Astrocyte of the hippocampus (primary cell): Measurements from ENCODE around the gene PROKR2.

ENCODE experiments used
- DNase-seq: peaks from one replicate; pipeline ENCODE4 v3.0.0; 2011; ENCODE audit warnings: low read depth, low spot score

Gene PROKR2

DNA sequence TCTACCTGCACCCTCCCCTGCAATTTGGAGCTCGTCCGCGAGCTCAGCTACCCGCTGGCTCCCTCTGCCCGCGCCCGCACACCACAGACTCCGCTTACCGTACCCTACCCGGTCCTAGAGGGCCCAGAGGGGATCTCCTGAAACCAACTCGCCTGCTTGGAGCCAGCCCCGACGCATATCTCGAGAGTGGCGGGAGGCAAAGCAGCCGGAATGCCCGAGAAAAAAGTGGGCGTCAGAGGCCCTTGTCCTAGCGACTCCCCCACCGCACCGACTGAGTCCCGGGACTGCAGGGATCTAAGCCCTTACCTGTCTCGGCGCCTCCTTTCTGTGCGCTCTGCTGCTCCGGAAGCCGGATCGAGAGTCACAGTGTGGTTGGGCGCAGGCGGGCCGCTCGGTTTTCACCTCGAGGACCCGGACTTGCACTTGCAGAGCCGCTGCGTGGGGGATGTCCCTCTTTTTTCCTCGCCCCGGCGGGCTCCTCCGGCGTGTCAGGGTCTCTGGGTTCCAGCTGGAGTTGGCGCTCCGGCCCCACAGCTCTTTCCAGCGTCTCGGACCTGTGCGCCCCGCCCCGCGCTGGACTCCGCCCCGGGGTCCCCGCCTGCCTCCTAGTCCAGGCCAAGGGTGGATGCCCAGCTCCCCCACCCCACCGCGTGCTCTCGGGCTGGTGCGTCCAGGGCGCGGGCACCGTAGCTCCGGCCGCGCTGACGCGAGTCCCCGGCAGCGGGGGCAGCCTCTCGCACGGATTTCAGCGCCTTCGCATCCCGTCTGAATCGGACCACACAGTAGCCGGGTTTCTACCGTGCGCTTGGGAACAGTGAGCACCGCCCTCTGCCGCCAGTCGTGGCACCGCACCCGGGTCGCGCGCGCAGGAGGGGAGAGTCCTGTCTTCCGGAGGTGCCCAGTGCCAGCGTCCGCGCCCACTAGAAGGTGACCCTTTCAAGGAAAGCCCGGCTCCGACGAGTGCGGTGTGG, at the start of gene PROKR2:
TSS of gene PROKR2 (minus strand) at position 767 of the 971 bp plus-strand sequence. CDS start 2,585 bp downstream, outside the sequence.
- peak; percentile 25 for DNase-seq

DNA sequence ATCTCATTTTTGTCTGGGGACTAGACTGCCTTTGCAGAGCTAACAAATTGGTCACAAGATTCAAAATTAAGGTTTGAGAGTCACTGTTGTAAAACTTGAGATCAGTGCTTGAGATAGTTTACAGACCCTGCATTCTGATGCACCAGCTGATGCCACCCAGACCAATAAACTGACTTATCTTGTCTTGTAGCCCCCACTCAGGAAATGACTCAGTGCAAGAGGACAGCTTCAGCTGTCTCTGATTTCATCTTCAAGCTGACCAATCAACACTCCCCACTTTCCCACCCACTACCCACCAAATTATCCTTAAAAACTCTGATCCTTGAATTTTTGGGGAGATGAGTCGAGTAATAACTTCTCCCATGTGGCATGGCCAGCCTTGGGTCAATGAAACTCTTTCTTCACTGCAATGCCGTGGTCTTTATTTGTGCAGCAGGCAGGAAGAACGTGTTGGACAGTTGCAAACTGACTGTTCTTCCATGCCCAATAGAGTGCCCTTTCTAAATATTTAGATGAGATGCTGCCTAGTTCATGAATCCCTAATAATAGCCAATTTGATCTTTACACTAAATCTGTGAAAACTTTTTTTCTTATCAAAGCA, 48.3 kb upstream of the PROKR2 start:
- no peak for DNase-seq

DNA sequence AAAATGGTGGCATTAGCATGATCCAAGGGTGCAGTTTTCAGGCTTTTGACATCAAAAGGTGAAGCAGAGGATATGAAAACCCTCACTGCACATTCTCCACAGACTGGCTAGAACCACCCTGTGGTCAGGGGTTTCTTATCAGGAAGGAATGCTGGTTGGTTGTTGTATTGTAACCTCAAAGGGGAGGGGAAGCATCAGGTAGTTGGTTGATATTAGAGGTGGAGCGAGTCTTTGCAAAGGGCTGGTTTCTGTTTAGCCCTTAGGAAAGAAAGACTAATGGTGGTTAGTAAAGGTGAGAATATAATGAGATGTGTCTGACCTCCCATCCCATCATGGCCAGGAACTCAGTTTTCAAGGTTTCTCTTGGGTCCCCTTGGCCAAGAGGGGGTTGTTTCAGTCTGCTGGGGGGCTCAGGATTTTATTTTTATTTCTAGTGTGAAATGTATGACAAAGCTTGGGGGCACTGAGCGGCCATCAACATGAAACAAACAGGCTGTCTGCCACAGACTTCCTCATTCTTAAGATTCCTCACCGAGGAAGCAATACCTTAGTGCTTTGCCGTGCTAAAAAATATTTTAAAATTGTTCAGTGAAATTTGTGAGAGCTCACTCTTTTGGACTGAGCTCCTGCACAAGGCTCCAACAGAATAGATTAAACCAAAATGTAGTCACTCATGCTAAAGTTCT, 47.5 kb upstream of the PROKR2 start:
- no peak for DNase-seq

DNA sequence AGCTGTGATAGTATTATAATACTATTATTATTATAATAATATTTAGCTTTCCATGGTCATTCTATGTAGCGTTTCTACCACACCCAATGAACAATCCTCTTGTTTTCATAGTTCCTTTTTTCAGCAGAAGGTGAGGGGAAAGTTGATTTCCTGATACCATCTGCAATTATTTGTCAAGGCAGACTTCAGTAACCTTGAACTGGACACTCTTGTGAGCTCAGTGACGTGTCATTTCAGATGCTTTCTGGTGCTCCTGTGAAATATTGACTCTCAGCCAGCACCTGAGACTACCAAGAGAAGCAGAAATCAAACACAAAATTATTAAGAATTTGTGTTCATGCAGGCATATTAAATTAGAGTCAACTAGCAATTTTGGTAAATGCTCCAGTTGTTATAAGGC, 46.0 kb upstream of the PROKR2 start:
- DNase-seq, result no peak

DNA sequence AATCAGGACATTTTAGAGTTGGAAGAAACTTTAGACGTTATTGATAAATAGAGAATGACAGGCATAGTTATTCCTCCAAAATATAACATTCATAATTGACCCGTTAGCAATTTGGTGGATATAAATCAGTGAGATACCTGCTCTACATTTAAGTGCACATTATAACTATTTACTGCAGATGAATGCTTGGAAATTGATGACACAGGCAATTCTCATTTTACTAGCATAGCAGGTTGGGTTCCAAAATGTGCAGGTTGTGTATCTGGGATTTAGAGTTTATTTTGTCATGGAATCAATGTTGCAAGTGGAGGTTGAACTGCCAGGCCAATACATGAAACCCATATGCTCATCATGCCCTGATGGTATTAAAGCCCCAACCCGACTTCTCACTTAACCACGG, 44.4 kb upstream of the PROKR2 start:
- no peak for DNase-seq

DNA sequence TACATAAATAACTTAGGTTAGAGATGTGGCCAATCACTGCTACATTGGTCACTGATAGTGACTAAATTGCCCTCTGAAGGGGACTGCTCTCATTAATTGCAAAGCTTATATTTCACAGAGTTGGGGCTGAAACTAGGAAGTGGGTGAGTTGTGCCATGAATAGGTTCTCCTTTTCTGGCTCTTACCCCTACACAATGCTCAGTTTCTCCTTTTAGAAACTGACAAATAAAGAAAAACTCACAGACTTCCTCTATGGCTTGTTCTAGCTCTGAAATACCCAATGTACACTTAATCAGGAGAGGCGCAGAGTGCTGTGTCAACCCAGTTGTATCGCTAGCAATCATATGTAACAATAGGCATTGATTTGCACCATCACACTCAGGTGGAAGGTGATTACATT, 41.2 kb upstream of the PROKR2 start:
- DNase-seq, result no peak

DNA sequence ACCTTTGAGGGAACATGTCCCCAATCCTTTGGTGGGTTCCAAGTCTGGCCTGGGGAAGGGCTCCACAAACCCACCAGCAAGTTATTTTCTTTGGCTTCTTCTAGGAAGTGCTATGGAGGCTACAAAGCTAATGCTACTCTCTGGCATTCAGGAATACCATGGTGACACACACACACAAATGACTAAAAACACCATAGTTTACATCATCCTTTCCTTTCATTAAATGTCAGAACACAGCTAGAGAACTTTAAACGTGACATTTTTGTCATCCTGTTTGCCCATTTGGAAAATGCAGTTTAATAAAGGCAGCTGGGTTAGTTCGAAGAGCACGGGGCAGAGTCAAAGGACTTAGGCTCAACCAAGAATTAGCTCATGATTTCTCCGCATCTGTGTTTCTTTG, 40.2 kb upstream of the PROKR2 start:
- no peak for DNase-seq

DNA sequence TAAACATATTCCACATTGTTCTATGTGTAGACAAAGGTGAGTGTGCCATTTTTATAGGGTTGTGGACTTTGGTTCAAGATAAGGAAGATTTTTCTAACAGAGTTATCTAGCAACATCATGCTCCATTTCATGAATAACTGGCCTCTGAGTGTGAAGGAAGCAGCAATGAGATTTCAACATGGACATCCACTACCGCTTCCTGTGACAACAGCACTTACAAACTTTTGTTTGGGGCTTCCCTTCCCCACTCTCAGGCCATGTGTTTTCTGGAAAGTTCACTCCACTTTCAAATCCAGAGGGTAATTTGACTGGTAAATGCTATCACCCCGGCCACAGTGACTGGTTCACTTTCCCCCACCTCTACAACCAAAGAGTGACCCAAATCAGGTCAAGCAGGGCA, 38.1 kb upstream of the PROKR2 start:
- DNase-seq, result no peak

DNA sequence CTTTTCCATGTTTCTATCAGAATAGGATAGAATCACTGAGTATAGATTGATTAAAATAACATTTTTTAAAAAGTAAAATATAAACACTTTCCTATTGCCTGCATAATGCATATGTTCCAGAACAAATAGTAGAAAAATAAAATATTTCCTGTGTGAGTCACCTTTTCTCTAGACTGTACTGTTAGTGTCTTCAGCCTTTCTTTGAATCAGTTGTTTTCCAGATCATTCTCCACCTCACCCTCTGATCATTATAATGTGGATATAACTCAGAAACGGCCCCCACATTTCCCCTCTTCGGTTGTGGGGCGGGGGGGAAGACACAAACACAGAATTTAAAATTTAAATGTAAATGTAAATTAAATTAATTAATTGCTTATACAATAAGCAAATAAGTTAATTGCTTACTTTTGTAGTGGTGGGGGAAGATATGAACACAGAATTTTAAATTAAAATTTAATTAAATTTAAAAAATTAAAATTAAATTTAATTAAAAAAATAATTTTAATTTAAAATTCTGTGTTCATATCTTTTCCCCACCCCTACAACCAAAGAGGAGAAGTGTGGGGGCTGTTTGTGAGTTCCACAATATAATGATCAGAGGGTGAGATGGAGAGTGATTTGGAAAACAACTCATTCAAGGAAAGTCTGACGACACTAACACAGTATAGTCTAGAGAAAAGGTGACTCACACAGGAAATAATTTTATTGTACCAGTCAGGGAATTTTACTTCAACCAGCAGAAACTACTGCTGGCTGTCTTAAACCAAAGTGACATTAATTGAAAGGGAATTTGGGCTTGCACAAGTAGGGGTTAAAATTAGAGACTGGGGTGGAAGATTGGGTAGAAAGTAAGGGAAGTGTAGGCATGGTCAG, 37.1 kb upstream of the PROKR2 start:
- peak; percentile 41 for DNase-seq

DNA sequence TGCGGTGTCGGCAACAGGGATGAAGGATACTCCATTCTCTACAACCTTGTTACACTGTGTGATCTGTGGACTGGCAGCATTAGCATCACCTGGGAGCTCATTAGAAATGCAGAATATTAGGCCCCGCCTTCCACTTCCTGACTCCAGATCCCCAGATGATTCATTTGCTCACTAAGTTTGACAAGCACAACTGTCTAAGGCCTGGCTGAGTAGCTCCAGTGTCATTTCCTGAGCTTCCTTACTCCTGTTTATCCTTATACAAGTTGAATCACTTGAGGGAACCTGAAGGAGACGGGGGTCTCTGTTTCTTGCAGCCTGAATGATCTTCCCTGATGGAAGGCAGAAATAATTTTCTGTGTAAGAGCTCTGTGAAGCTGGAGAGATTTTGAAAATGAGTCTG, 32.7 kb upstream of the PROKR2 start:
- DNase-seq, result no peak

DNA sequence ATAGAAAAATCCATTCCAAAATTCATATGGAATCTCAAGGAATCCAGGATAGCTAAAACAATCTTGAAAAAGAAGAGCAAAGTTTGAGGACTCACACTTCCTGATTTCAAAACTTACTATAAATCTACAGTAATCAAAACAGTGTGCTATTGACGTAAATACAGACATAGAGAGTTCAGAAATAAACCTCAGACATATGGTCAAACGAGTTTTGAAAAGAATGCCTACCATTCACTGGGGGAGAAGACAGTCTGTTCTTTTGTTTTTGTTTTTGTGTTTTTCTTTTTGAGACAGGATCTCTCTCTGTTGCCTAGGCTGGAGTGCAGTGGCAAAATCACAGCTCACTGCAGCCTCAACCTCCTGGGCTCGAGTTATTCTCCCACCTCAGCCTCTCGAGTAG, 25.3 kb upstream of the PROKR2 start:
- no peak for DNase-seq

DNA sequence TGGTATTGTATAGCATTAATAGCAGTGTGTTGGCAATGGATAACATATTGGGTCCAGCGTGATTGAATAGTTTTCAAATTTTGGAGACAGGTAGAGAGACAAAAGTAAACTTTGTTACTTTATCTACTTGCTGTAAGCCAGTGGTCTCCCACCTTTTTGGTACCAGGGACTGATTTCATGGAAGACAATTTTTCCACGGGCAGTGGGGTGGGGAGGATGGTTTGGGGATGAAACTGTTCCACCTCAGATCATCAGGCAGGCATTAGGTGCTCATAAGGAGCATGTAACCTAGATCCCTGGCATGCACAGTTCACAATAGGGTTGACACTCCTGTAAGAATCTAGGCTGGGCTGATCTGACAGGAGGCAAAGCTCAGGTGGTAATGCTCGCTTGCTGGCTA, 14.6 kb upstream of the PROKR2 start:
- DNase-seq, result no peak

DNA sequence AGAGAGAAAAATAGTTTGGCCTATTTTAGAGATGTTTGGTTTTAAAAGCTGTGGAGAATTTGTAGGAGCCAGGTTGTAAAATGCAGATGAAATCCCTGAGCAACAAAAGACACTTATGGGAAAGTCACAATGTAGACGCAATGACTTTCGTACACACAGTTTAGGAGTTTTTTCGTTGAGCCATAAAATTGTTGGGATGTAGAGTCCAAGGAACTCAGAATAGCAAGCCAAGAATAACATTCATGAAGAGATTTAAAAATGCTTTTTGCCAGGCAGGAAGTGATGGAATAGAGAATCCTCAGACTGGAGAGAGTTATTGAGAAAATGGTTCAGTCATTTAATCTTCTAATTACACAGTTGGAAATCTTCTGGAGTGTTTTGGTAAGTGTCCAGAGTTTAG, 11.5 kb upstream of the PROKR2 start:
- DNase-seq, result no peak

DNA sequence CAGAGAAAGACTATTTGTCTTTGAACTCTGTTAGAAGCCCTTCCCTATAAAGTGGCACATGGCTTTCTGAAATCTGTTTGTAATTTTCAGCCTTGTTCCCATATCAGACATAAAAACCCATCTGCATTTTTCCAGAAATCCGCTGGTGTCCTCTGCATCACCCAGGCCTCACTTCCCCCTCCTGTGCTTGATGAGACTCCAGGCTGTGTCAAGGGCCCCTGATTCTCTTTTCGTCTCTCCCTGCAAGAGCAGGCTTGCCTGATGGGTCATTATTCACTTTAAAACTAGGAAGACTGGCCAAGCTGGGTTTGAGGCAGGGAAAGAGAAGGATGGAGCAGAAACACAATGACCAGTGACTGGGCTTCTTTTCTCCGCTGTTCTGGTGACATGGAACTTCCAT, 10.6 kb upstream of the PROKR2 start:
- DNase-seq, result no peak

DNA sequence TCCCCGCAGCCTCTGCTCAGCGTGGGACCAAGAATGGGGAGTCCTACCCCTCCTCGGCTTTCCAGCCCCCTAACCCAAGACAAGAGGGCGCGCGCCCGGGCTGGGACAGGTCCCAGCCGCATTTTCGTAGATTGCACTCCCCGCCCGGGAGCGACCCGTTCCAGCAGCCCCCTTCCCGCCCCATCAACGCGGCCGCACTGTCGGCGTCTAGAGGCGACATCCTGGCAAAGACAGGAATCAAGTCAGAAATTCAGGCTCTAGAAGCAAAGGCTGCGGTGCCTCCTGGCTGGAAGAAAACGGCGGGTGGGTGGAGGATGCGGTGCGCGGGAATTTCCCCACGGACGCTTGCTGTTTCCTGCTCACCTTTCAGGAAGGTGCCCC, 957 bp downstream of the PROKR2 start:
- DNase-seq, result no peak

DNA sequence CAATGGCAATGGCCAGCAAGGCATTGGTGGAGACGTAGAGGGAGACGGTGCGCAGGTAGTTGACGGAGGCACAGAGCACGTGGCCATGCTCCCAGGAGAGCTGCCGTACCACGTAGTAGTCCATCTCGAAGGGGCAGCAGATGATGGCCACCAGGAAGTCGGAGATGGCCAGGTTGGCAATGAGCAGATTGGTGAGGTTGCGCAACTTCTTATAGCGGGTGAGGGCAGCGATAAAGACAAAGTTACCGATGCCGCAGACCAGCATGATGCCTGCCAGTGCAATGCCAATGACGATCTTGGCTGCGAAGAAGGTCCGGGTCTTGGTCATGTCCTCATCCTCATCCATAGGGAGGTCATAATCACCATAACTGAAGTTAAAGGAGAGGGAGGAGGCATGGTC, 2.8 kb downstream of the PROKR2 start:
- no peak for DNase-seq

DNA sequence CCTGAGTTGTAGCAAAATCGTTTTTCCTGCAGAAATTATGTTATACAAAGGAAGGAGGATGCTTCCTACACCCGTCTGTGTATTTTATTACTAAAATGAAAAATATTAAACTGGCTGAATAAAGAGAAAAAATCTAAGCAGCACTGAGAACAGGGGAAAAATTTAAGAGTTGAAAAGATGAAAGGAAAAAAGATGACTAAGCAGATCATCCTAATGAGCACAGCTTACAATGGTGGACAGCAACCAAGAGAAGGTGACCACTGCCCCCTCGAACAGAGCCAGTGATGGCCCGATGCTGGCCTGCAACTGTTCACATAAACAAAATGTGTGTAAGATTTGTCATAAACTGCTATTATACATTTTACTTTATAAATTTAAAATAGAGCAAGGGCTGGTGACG, 4.2 kb downstream of the PROKR2 start:
- no peak for DNase-seq

DNA sequence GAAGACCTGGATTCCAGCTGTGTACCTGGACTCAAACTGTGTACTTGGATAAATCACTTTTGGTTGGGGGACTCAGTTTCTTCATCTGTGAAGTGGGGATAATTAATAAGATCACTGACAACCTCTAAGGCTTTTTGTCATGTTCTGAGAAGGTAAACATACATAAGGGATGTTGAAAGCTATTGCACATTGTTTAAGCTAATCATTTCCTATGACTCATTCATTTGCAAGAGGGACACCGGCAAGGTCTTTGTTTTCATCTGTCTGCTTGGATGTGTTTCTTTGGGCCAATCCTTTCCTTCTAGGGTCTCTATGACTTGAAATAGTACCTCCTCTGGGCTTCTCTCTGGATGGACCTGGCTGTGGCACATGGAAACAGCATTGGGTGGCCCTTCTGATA, 6.8 kb downstream of the PROKR2 start:
- no peak for DNase-seq

DNA sequence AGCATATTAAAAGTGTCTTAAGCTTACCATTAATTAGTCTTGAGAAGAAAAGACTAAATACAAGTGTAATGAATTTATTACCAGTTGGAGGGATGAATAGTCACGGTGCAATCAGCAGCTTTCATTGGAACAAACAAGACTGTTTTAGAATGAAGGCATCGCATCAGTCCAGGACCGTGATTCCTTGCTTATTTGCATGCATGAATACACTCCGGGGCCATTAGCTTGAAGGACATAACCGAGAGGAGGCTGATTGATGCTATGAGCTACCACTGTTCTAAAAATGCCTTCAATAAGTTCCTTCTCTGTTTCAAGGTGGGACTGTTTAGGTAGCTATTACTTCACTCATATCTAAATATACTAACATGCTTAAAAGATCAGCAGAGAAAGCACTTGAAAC, 17.9 kb downstream of the PROKR2 start:
- DNase-seq, result no peak

DNA sequence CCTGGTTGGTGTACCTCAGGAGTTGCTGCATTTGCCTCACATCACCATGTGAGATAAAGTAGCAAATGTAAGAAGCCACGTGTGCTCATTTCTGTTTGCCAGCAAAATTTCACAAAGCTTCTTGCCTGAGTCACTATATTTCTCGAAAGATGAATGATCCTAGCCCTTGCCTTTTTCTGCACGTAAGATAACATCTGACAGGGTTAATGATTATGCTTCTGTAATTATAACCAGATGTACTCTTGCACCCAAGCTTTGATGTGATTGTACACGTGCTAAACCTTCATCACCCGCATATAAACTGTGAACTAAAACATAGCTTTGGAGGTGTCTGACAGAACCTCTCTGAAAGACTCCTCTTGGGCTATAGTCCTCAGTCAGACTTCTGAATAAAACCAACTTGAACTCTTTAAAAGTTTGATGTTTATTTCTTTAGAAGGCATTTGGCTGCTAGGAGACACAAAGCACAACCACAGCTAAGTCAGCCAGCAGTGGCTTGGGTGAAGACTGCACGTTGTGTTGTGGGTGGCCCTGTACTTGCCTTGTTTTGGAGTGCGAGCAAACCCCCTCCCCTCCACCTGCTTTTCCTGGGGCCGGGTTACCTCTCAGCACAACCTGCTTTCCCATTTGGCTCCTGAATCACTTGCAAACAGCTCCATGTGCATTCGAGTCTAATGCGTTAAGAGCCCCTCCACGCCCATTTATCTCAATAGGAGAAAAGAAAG, 19.3 kb downstream of the PROKR2 start:
- no peak for DNase-seq

DNA sequence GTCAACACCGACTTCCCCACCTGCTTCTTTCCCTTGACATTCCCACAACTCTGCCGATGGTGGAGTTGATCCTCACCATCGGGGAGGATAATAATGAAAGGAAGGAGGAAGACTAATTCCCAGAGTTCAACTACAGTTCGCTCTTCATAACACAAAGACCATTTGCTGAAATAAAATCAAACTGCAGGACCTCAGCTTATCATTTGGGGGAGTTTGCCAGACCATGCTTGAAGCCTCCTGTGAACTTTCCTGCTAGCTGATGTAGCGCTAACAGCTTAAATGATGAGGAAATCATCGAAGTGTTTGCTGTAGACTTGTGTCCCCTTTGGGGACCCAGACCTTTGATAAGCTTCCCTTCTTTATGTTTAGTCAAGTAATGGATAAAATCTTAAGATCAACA, 26.2 kb downstream of the PROKR2 start:
- no peak for DNase-seq
